GM23338 (cell line): Measurements from ENCODE around the gene PA2G4. TPM values are rescaled to one million over a fixed set of nuclear protein-coding genes. Genes with fewer than 3 reads are reported as not detected.

Experiments used
- ATAC-seq: fragments of 200-7000 bp; cut with Tn5 transposase; 3 replicates; pipeline ENCODE4 v1.9.1; 2020
- DNase-seq: peaks from one replicate; pipeline ENCODE4 v3.0.0-alpha.2; 2015; ENCODE audit warnings: low spot score
- H2AFZ ChIP-seq: fragments of 200-600 bp; sonication (generic); 2 replicates; pipeline ENCODE4 v1.8.0; 2016; ENCODE audit warnings: antibody characterized with exemption, mild to moderate bottlenecking, moderate library complexity
- H3F3A ChIP-seq: fragments of 200-600 bp; sonication (generic); replicated peaks from 2 replicates; pipeline ENCODE4 v1.8.0; 2017; ENCODE audit warnings: antibody characterized with exemption, mixed run types, low read depth
- H3K27ac ChIP-seq: fragments of 200-600 bp; sonication (generic); 2 replicates; pipeline ENCODE4 v1.6.1; 2016; ENCODE audit warnings: low read depth
- H3K27me3 ChIP-seq: fragments of 200-600 bp; sonication (generic); 2 replicates; pipeline ENCODE4 v1.8.0; 2016; ENCODE audit warnings: mild to moderate bottlenecking, mixed run types, moderate library complexity; ENCODE audit not compliant: insufficient read depth
- H3K36me3 ChIP-seq: fragments of 200-600 bp; sonication (generic); 2 replicates; pipeline ENCODE4 v1.8.0; 2016; ENCODE audit warnings: mild to moderate bottlenecking; ENCODE audit not compliant: insufficient read depth
- H3K4me1 ChIP-seq: fragments of 200-600 bp; sonication (generic); 2 replicates; pipeline ENCODE4 v1.8.0; 2016; ENCODE audit warnings: mild to moderate bottlenecking, moderate library complexity; ENCODE audit not compliant: insufficient read depth
- H3K4me2 ChIP-seq: fragments of 200-600 bp; sonication (generic); 2 replicates; pipeline ENCODE4 v1.7.1; 2017; ENCODE audit warnings: mixed run types
- H3K4me3 ChIP-seq: fragments of 200-600 bp; sonication (generic); 2 replicates; pipeline ENCODE4 v1.6.1; 2016; ENCODE audit warnings: mixed run types
- H3K79me2 ChIP-seq: fragments of 200-600 bp; sonication (generic); replicated peaks from 2 replicates; pipeline ENCODE4 v1.8.0; 2017; ENCODE audit warnings: mild to moderate bottlenecking; ENCODE audit not compliant: insufficient read depth
- H3K9me2 ChIP-seq: fragments of 200-600 bp; sonication (generic); 2 replicates; pipeline ENCODE4 v1.8.0; 2017; ENCODE audit not compliant: insufficient read depth
- H4K20me1 ChIP-seq: fragments of 200-600 bp; sonication (generic); replicated peaks from 2 replicates; pipeline ENCODE4 v1.8.0; 2017; ENCODE audit warnings: mild to moderate bottlenecking; ENCODE audit not compliant: insufficient read depth
- H3K27ac Mint-ChIP-seq: 2 replicates; pipeline ENCODE4 v1.8.0; 2020; ENCODE audit warnings: inconsistent platforms, mild to moderate bottlenecking, moderate library complexity, mixed read lengths
- H3K27me3 Mint-ChIP-seq: 3 replicates; pipeline ENCODE4 v1.8.0; 2022; ENCODE audit warnings: low read depth, mild to moderate bottlenecking, moderate library complexity, mixed read lengths, inconsistent platforms; ENCODE audit not compliant: insufficient read depth, poor library complexity
- H3K36me3 Mint-ChIP-seq: 3 replicates; pipeline ENCODE4 v1.8.0; 2021; ENCODE audit warnings: low read depth, mild to moderate bottlenecking, inconsistent platforms, moderate library complexity, mixed read lengths
- H3K4me1 Mint-ChIP-seq: 3 replicates; pipeline ENCODE4 v1.8.0; 2020; ENCODE audit warnings: mild to moderate bottlenecking, inconsistent platforms, mixed read lengths
- H3K4me3 Mint-ChIP-seq: 3 replicates; pipeline ENCODE4 v1.8.0; 2021; ENCODE audit warnings: moderate library complexity, mild to moderate bottlenecking, inconsistent platforms, mixed read lengths
- H3K9me3 Mint-ChIP-seq: 3 replicates; pipeline ENCODE4 v1.8.0; 2020; ENCODE audit warnings: moderate library complexity, mild to moderate bottlenecking, inconsistent platforms, mixed read lengths
- CREB1 ChIP-seq: fragments of 250-450 bp; sonication (Bioruptor Pico); IDR thresholded peaks from 2 replicates; pipeline ENCODE4 v1.5.0; 2020; ENCODE audit warnings: low read depth, mild to moderate bottlenecking, moderate library complexity
- EZH2 ChIP-seq: fragments of 200-600 bp; sonication (generic); IDR thresholded peaks from one replicate; pipeline ENCODE4 v1.8.0; 2017; ENCODE audit warnings: antibody characterized with exemption, mild to moderate bottlenecking, low read depth; ENCODE audit not compliant: unreplicated experiment
- EZH2phosphoT487 ChIP-seq: fragments of 200-600 bp; sonication (generic); IDR thresholded peaks from one replicate; pipeline ENCODE4 v1.8.1; 2018; ENCODE audit warnings: antibody characterized with exemption; ENCODE audit not compliant: unreplicated experiment
- JUNB ChIP-seq: IDR thresholded peaks from one replicate; pipeline ENCODE4 v1.6.1; 2016; ENCODE audit warnings: antibody characterized with exemption; ENCODE audit not compliant: unreplicated experiment
- NANOG ChIP-seq: IDR thresholded peaks from 2 replicates; pipeline ENCODE4 v1.6.1; 2016; ENCODE audit warnings: antibody characterized with exemption, borderline replicate concordance
- POLR2AphosphoS5 ChIP-seq: IDR thresholded peaks from 2 replicates; pipeline ENCODE4 v1.6.1; 2016; ENCODE audit warnings: antibody characterized with exemption, low read depth
- STAT1 ChIP-seq: IDR thresholded peaks from one replicate; pipeline ENCODE4 v1.6.1; 2016; ENCODE audit warnings: antibody characterized with exemption; ENCODE audit not compliant: unreplicated experiment
- ZNF114 ChIP-seq: fragments of 250-450 bp; sonication (Bioruptor Pico); IDR thresholded peaks from 2 replicates; pipeline ENCODE4 v1.5.0; 2020; ENCODE audit warnings: mild to moderate bottlenecking, moderate library complexity
- ZNF331 ChIP-seq: fragments of 250-450 bp; sonication (Bioruptor Pico); IDR thresholded peaks from 2 replicates; pipeline ENCODE4 v1.5.0; 2020; ENCODE audit warnings: low read depth, mild to moderate bottlenecking, moderate library complexity
- polyA plus RNA-seq: library from polyadenylated mRNA; unstranded; fragments of >200 nt; fragmentation: Nextera tagmentation; extraction: Ambion mirVana; gene quantifications from 2 replicates; pipeline ENCODE4 v1.2.1, GENCODE V29; 2016
- total RNA-seq: library from RNA; depleted of rRNA; stranded (reverse); fragments of >200 nt; shearing (Covaris generic); gene quantifications from 2 replicates; pipeline ENCODE4 v1.2.3, GENCODE V29; 2014
- TF ChIP-seq, protein P1 (sequence below): IDR thresholded peaks from one replicate; pipeline ENCODE4 v1.6.1; 2018; ENCODE audit warnings: antibody characterized with exemption; ENCODE audit not compliant: unreplicated experiment
- TF ChIP-seq, protein P2 (sequence below), 2 experiments: fragments of 200-600 bp in 1 of 2; sonication (generic) in 1 of 2; conservative IDR thresholded peaks; 2 replicates each; pipeline versions ENCODE4 v1.5.1 to v1.6.1; 2016 to 2017; ENCODE audit warnings: antibody characterized with exemption in 2 of 2, low read depth in 2 of 2, mild to moderate bottlenecking in 2 of 2, moderate library complexity in 1 of 2
- TF ChIP-seq, protein P3 (sequence below): IDR thresholded peaks from 2 replicates; pipeline ENCODE4 v1.6.1; 2016; ENCODE audit warnings: antibody characterized with exemption
- TF ChIP-seq, protein P4 (sequence below): fragments of 250-450 bp; sonication (Bioruptor Pico); IDR thresholded peaks from 2 replicates; pipeline ENCODE4 v1.5.0; 2020; ENCODE audit warnings: mild to moderate bottlenecking, moderate library complexity

The PA2G4 gene
- total and polyA plus RNA-seq, 2 experiments from 2014 or later: 237 to 373 TPM

DNA sequence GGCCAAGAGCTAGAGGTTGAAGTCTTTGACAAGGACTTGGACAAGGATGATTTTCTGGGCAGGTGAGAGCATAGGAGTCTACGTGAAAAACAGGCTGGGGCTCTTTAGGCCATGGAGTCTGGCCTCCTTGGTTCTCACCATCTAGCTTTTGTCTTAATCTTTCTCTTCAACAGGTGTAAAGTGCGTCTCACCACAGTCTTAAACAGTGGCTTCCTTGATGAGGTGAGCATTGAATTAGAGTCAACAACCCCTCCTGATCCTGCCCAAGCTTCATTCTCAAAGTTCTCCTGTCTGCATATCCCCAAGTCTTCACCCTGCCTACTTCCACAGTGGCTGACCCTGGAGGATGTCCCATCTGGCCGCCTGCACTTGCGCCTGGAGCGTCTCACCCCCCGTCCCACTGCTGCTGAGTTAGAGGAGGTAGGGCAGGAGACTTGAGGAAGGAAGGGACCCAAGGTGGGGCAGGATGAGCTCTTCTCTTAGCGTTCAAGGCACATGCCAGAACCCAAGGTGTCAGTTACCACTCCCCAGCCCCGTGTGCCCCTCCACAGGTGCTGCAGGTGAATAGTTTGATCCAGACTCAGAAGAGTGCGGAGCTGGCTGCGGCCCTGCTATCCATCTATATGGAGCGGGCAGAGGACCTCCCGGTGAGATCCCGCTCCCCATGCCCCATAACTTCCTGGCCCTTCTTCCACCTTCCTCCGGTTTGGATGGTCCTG, 33.7 kb downstream of the PA2G4 start:
- H3K27ac ChIP-seq: no peak overlapping the region
- ATAC-seq: no peak
- DNase-seq: no peak
- H3K4me3 Mint-ChIP-seq: no peak overlapping the region
- no peaks in the 10 kb centered on the region for H3K27me3 ChIP-seq
- H3K27me3 Mint-ChIP-seq: peaks cover 4% of the 10 kb centered on the region
- peaks cover 91% of the 10 kb centered on the region for H3K36me3 Mint-ChIP-seq
- H3K27ac Mint-ChIP-seq: no peak overlapping the region
- no peak overlapping the region for H3K4me3 ChIP-seq
- no peaks in the 10 kb centered on the region for H3F3A ChIP-seq
- H3K4me2 ChIP-seq: no peak overlapping the region
- no peaks in the 10 kb centered on the region for H3K4me1 ChIP-seq
- H2AFZ ChIP-seq: no peak overlapping the region
- no peaks in the 10 kb centered on the region for H3K9me3 Mint-ChIP-seq
- H3K4me1 Mint-ChIP-seq: no peaks in the 10 kb centered on the region
- H3K9me2 ChIP-seq: no peaks in the 10 kb centered on the region
- TF ChIP-seq EZH2: no peak
- TF ChIP-seq JUNB: no peak
- TF ChIP-seq ZNF114 (CRISPR knock-in tag): no peak
- no peak for TF ChIP-seq POLR2AphosphoS5
- no peak for TF ChIP-seq CREB1 (CRISPR knock-in tag)
- TF ChIP-seq, protein P1, sequence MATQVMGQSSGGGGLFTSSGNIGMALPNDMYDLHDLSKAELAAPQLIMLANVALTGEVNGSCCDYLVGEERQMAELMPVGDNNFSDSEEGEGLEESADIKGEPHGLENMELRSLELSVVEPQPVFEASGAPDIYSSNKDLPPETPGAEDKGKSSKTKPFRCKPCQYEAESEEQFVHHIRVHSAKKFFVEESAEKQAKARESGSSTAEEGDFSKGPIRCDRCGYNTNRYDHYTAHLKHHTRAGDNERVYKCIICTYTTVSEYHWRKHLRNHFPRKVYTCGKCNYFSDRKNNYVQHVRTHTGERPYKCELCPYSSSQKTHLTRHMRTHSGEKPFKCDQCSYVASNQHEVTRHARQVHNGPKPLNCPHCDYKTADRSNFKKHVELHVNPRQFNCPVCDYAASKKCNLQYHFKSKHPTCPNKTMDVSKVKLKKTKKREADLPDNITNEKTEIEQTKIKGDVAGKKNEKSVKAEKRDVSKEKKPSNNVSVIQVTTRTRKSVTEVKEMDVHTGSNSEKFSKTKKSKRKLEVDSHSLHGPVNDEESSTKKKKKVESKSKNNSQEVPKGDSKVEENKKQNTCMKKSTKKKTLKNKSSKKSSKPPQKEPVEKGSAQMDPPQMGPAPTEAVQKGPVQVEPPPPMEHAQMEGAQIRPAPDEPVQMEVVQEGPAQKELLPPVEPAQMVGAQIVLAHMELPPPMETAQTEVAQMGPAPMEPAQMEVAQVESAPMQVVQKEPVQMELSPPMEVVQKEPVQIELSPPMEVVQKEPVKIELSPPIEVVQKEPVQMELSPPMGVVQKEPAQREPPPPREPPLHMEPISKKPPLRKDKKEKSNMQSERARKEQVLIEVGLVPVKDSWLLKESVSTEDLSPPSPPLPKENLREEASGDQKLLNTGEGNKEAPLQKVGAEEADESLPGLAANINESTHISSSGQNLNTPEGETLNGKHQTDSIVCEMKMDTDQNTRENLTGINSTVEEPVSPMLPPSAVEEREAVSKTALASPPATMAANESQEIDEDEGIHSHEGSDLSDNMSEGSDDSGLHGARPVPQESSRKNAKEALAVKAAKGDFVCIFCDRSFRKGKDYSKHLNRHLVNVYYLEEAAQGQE: no peak
- TF ChIP-seq, protein P2, sequence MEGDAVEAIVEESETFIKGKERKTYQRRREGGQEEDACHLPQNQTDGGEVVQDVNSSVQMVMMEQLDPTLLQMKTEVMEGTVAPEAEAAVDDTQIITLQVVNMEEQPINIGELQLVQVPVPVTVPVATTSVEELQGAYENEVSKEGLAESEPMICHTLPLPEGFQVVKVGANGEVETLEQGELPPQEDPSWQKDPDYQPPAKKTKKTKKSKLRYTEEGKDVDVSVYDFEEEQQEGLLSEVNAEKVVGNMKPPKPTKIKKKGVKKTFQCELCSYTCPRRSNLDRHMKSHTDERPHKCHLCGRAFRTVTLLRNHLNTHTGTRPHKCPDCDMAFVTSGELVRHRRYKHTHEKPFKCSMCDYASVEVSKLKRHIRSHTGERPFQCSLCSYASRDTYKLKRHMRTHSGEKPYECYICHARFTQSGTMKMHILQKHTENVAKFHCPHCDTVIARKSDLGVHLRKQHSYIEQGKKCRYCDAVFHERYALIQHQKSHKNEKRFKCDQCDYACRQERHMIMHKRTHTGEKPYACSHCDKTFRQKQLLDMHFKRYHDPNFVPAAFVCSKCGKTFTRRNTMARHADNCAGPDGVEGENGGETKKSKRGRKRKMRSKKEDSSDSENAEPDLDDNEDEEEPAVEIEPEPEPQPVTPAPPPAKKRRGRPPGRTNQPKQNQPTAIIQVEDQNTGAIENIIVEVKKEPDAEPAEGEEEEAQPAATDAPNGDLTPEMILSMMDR (conservative IDR thresholded peaks at IDR 0.05; ENCODE audit: low read depth in 2 of 2): no peak
- TF ChIP-seq NANOG: no peak
- TF ChIP-seq, protein P3, sequence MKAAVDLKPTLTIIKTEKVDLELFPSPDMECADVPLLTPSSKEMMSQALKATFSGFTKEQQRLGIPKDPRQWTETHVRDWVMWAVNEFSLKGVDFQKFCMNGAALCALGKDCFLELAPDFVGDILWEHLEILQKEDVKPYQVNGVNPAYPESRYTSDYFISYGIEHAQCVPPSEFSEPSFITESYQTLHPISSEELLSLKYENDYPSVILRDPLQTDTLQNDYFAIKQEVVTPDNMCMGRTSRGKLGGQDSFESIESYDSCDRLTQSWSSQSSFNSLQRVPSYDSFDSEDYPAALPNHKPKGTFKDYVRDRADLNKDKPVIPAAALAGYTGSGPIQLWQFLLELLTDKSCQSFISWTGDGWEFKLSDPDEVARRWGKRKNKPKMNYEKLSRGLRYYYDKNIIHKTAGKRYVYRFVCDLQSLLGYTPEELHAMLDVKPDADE: no peak
- TF ChIP-seq, protein P4, sequence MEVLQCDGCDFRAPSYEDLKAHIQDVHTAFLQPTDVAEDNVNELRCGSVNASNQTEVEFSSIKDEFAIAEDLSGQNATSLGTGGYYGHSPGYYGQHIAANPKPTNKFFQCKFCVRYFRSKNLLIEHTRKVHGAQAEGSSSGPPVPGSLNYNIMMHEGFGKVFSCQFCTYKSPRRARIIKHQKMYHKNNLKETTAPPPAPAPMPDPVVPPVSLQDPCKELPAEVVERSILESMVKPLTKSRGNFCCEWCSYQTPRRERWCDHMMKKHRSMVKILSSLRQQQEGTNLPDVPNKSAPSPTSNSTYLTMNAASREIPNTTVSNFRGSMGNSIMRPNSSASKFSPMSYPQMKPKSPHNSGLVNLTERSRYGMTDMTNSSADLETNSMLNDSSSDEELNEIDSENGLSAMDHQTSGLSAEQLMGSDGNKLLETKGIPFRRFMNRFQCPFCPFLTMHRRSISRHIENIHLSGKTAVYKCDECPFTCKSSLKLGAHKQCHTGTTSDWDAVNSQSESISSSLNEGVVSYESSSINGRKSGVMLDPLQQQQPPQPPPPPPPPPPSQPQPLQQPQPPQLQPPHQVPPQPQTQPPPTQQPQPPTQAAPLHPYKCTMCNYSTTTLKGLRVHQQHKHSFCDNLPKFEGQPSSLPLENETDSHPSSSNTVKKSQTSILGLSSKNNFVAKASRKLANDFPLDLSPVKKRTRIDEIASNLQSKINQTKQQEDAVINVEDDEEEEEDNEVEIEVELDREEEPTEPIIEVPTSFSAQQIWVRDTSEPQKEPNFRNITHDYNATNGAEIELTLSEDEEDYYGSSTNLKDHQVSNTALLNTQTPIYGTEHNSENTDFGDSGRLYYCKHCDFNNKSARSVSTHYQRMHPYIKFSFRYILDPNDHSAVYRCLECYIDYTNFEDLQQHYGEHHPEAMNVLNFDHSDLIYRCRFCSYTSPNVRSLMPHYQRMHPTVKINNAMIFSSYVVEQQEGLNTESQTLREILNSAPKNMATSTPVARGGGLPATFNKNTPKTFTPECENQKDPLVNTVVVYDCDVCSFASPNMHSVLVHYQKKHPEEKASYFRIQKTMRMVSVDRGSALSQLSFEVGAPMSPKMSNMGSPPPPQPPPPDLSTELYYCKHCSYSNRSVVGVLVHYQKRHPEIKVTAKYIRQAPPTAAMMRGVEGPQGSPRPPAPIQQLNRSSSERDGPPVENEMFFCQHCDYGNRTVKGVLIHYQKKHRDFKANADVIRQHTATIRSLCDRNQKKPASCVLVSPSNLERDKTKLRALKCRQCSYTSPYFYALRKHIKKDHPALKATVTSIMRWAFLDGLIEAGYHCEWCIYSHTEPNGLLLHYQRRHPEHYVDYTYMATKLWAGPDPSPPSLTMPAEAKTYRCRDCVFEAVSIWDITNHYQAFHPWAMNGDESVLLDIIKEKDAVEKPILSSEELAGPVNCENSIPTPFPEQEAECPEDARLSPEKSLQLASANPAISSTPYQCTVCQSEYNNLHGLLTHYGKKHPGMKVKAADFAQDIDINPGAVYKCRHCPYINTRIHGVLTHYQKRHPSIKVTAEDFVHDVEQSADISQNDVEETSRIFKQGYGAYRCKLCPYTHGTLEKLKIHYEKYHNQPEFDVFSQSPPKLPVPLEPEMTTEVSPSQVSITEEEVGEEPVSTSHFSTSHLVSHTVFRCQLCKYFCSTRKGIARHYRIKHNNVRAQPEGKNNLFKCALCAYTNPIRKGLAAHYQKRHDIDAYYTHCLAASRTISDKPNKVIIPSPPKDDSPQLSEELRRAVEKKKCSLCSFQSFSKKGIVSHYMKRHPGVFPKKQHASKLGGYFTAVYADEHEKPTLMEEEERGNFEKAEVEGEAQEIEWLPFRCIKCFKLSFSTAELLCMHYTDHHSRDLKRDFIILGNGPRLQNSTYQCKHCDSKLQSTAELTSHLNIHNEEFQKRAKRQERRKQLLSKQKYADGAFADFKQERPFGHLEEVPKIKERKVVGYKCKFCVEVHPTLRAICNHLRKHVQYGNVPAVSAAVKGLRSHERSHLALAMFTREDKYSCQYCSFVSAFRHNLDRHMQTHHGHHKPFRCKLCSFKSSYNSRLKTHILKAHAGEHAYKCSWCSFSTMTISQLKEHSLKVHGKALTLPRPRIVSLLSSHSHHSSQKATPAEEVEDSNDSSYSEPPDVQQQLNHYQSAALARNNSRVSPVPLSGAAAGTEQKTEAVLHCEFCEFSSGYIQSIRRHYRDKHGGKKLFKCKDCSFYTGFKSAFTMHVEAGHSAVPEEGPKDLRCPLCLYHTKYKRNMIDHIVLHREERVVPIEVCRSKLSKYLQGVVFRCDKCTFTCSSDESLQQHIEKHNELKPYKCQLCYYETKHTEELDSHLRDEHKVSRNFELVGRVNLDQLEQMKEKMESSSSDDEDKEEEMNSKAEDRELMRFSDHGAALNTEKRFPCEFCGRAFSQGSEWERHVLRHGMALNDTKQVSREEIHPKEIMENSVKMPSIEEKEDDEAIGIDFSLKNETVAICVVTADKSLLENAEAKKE (CRISPR knock-in tag): no peak
- TF ChIP-seq STAT1: no peak
- no peak for TF ChIP-seq ZNF331 (CRISPR knock-in tag)
- no peak for TF ChIP-seq EZH2phosphoT487
- no peaks in the 10 kb centered on the region for H3K79me2 ChIP-seq
- H3K36me3 ChIP-seq: peaks cover 68% of the 10 kb centered on the region
- H4K20me1 ChIP-seq: no peaks in the 10 kb centered on the region
